SK-N-SH treated with all-trans-retinoic acid at 6 μM for 48 hours (cell line): ENCODE results near the gene SLC6A20.
"Not testable (repeated sequence)": the region's sequence is repeated elsewhere in the genome, so short reads cannot be mapped to it uniquely, and the experiment has no call there.

ENCODE experiments used
- ATAC-seq: fragments of 200-7000 bp; cut with Tn5 transposase; 3 replicates; pipeline ENCODE4 v1.9.1; 2020; ENCODE audit warnings: mild to moderate bottlenecking, moderate library complexity
- ARNTL ChIP-seq: fragments of 450-650 bp; formaldehyde crosslinking; IDR thresholded peaks from 2 replicates; pipeline ENCODE4 v1.5.0; 2020; ENCODE audit warnings: low read depth, mild to moderate bottlenecking, moderate library complexity, borderline replicate concordance
- BACH2 ChIP-seq: fragments of 250-450 bp; sonication (Bioruptor Pico); IDR thresholded peaks from 2 replicates; pipeline ENCODE4 v1.9.0; 2021; ENCODE audit warnings: mild to moderate bottlenecking, borderline replicate concordance
- CSDC2 ChIP-seq: fragments of 250-450 bp; sonication (Bioruptor Pico); IDR thresholded peaks from 2 replicates; pipeline ENCODE4 v1.5.0; 2020; ENCODE audit warnings: mild to moderate bottlenecking, moderate library complexity
- ESRRG ChIP-seq: fragments of 250-450 bp; sonication (Bioruptor Pico); IDR thresholded peaks from 2 replicates; pipeline ENCODE4 v1.6.1; 2021; ENCODE audit warnings: mild to moderate bottlenecking
- GLIS3 ChIP-seq: fragments of 250-450 bp; sonication (Bioruptor Pico); IDR thresholded peaks from 2 replicates; pipeline ENCODE4 v1.5.0; 2020; ENCODE audit warnings: mild to moderate bottlenecking, moderate library complexity
- ISL1 ChIP-seq: fragments of 250-450 bp; sonication (Bioruptor Pico); IDR thresholded peaks from 2 replicates; pipeline ENCODE4 v2.1.2; 2022; ENCODE audit warnings: mild to moderate bottlenecking, moderate library complexity
- OSR1 ChIP-seq: fragments of 250-450 bp; sonication (Bioruptor Pico); IDR thresholded peaks from 2 replicates; pipeline ENCODE4 v1.8.0; 2022; ENCODE audit warnings: moderate library complexity, mild to moderate bottlenecking, inconsistent platforms
- PPARA ChIP-seq: fragments of 250-450 bp; sonication (Bioruptor Pico); IDR thresholded peaks from 2 replicates; pipeline ENCODE4 v1.5.0; 2020; ENCODE audit warnings: mild to moderate bottlenecking, borderline replicate concordance
- RARB ChIP-seq: fragments of 250-450 bp; sonication (Bioruptor Pico); IDR thresholded peaks from 2 replicates; pipeline ENCODE4 v1.8.0; 2021; ENCODE audit warnings: mild to moderate bottlenecking, moderate library complexity
- SNAI2 ChIP-seq: fragments of 250-450 bp; sonication (Bioruptor Pico); IDR thresholded peaks from 2 replicates; pipeline ENCODE4 v1.5.0; 2020; ENCODE audit warnings: mild to moderate bottlenecking, moderate library complexity
- TOX ChIP-seq: fragments of 250-450 bp; sonication (Bioruptor Pico); IDR thresholded peaks from 2 replicates; pipeline ENCODE4 v1.8.0; 2021; ENCODE audit warnings: mild to moderate bottlenecking, moderate library complexity, borderline replicate concordance
- ZC3H10 ChIP-seq: fragments of 250-450 bp; sonication (Bioruptor Pico); IDR thresholded peaks from 2 replicates; pipeline ENCODE4 v1.5.1; 2021; ENCODE audit warnings: mild to moderate bottlenecking, moderate library complexity
- ZFP3 ChIP-seq: fragments of 250-450 bp; sonication (Bioruptor Pico); IDR thresholded peaks from 2 replicates; pipeline ENCODE4 v1.5.0; 2020; ENCODE audit warnings: mild to moderate bottlenecking, moderate library complexity
- ZFP30 ChIP-seq: fragments of 450-650 bp; formaldehyde crosslinking; IDR thresholded peaks from 2 replicates; pipeline ENCODE4 v1.5.0; 2022; ENCODE audit warnings: mild to moderate bottlenecking, moderate library complexity
- ZNF565 ChIP-seq: fragments of 450-650 bp; formaldehyde crosslinking; conservative IDR thresholded peaks from 2 replicates; pipeline ENCODE4 v1.5.0; 2020; ENCODE audit warnings: low read depth, mild to moderate bottlenecking, moderate library complexity
- ZNF70 ChIP-seq: fragments of 450-650 bp; formaldehyde crosslinking; IDR thresholded peaks from 2 replicates; pipeline ENCODE4 v1.5.0; 2020; ENCODE audit warnings: mild to moderate bottlenecking, moderate library complexity
- ZNF8 ChIP-seq: fragments of 450-650 bp; formaldehyde crosslinking; IDR thresholded peaks from 2 replicates; pipeline ENCODE4 v1.5.0; 2020; ENCODE audit warnings: mild to moderate bottlenecking, moderate library complexity
- TF ChIP-seq, protein P1 (sequence below): fragments of 250-450 bp; sonication (Bioruptor Pico); IDR thresholded peaks from 2 replicates; pipeline ENCODE4 v1.5.1; 2020; ENCODE audit warnings: low read depth, mild to moderate bottlenecking, moderate library complexity
- TF ChIP-seq, protein P2 (sequence below): fragments of 250-450 bp; sonication (Bioruptor Pico); IDR thresholded peaks from 2 replicates; pipeline ENCODE4 v1.8.0; 2020; ENCODE audit warnings: mild to moderate bottlenecking, moderate library complexity, borderline replicate concordance
- TF ChIP-seq, protein P3 (sequence below): fragments of 250-450 bp; sonication (Bioruptor Pico); IDR thresholded peaks from 2 replicates; pipeline ENCODE4 v1.5.0; 2020; ENCODE audit warnings: mild to moderate bottlenecking, moderate library complexity
- TF ChIP-seq, protein P4 (sequence below): fragments of 250-450 bp; sonication (Bioruptor Pico); IDR thresholded peaks from 2 replicates; pipeline ENCODE4 v1.5.1; 2021; ENCODE audit warnings: mild to moderate bottlenecking, moderate library complexity
- TF ChIP-seq, protein P5 (sequence below): fragments of 250-450 bp; sonication (Bioruptor Pico); IDR thresholded peaks from 2 replicates; pipeline ENCODE4 v1.8.0; 2021; ENCODE audit warnings: low read depth, mild to moderate bottlenecking, moderate library complexity, borderline replicate concordance

Gene SLC6A20

DNA sequence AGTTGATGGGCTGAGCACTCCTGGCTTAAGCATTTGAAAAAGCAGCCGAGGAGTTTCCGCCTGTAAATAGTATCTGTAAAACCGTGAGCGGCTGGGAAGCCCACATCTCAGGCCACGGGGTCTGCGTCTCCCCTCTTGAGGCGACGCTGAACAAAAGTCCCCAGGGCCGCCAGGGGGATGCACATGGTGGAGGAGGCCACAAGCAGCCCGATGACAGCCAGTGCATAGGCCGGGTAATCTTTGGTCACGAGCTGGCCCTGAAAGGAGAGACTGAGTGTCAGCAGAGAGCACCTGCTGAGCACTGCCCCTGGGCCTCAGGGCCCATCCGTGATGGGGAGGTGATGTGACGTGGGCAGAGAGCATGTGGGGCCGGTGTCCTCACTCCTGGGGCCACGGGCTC, 37.5 kb downstream of the SLC6A20 start:
- ATAC-seq = no peak
- TF ChIP-seq, protein P1, sequence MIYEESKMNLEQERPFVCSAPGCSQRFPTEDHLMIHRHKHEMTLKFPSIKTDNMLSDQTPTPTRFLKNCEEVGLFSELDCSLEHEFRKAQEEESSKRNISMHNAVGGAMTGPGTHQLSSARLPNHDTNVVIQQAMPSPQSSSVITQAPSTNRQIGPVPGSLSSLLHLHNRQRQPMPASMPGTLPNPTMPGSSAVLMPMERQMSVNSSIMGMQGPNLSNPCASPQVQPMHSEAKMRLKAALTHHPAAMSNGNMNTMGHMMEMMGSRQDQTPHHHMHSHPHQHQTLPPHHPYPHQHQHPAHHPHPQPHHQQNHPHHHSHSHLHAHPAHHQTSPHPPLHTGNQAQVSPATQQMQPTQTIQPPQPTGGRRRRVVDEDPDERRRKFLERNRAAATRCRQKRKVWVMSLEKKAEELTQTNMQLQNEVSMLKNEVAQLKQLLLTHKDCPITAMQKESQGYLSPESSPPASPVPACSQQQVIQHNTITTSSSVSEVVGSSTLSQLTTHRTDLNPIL (CRISPR knock-in tag) = no peak
- no peak for TF ChIP-seq RARB (CRISPR knock-in tag)
- TF ChIP-seq ZFP3 (CRISPR knock-in tag) = no peak
- no peak for TF ChIP-seq OSR1 (CRISPR knock-in tag)
- no peak for TF ChIP-seq ZC3H10 (CRISPR knock-in tag)
- TF ChIP-seq ARNTL = no peak
- TF ChIP-seq PPARA (CRISPR knock-in tag) = no peak
- TF ChIP-seq ZNF70 (CRISPR knock-in tag) = no peak
- TF ChIP-seq ZNF8 (CRISPR knock-in tag) = no peak
- TF ChIP-seq SNAI2 (CRISPR knock-in tag) = no peak
- TF ChIP-seq BACH2 (CRISPR knock-in tag) = no peak
- no peak for TF ChIP-seq ZNF565 (CRISPR knock-in tag)

DNA sequence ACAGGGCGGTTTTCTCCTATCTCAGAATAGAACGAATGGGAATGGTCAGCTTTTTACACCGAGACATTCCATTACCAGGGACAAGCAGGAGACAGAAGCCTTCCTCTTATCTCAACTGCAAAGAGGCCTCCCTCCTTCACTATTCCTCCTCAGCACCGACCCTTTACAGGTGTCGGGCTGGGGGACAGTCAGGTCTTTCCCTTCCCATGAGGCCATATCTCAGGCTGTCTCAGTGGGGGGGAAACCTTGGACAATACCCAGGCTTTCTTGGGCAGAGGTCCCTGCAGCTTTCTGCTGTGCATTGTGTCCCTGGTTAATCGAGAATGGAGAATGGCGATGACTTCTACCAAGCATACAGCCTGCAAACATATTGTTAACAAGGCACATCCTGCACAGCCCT, 39.2 kb downstream of the SLC6A20 start:
- ATAC-seq = not testable (repeated sequence)

DNA sequence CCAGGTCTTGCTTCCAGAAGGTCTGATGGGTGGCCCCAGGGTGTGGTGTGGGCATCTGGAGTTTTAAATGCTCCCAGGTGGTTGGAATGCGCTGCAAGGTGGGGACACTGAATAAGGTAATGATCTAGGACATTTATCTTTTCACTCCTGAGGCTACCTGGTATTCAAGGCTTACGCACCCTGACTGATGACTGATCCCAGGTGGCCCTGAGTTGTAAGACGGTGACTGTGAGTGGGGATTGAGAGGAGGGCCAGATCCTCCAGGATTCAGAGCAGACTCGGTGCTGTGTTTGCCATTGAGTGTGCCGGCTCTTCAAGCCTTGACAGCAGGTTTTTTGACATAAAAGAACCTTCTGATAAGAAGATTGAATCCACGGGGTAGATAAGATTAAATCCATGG, 40.3 kb downstream of the SLC6A20 start:
- no peak for TF ChIP-seq ESRRG (CRISPR knock-in tag)
- TF ChIP-seq ZFP30 (CRISPR knock-in tag) = no peak
- no peak for TF ChIP-seq SNAI2 (CRISPR knock-in tag)
- TF ChIP-seq ISL1 (CRISPR knock-in tag) = no peak
- TF ChIP-seq TOX (CRISPR knock-in tag) = no peak
- TF ChIP-seq GLIS3 (CRISPR knock-in tag) = no peak
- TF ChIP-seq OSR1 (CRISPR knock-in tag) = no peak
- no peak for TF ChIP-seq ZNF8 (CRISPR knock-in tag)
- TF ChIP-seq CSDC2 (CRISPR knock-in tag) = no peak
- ATAC-seq = no peak

DNA sequence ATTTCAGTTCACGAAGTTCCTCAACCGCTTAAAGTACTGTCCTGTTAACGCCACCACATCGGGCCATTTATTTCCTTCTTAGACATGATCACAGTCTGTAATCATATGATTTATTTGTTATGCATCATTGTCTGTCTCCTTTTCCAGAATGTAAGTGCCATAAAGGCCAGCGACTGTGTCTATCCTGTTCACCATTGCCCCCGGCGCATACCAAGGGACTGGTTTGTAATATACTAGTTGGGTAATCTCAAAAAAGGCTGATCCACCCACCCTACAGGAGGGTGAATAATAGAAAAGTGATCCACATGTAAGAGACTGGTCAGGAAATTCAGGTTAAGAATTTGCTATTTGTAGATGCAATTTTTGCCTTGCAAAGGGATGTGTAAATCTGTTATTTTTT, 41.9 kb downstream of the SLC6A20 start:
- TF ChIP-seq RARB (CRISPR knock-in tag) = no peak
- TF ChIP-seq, protein P2, sequence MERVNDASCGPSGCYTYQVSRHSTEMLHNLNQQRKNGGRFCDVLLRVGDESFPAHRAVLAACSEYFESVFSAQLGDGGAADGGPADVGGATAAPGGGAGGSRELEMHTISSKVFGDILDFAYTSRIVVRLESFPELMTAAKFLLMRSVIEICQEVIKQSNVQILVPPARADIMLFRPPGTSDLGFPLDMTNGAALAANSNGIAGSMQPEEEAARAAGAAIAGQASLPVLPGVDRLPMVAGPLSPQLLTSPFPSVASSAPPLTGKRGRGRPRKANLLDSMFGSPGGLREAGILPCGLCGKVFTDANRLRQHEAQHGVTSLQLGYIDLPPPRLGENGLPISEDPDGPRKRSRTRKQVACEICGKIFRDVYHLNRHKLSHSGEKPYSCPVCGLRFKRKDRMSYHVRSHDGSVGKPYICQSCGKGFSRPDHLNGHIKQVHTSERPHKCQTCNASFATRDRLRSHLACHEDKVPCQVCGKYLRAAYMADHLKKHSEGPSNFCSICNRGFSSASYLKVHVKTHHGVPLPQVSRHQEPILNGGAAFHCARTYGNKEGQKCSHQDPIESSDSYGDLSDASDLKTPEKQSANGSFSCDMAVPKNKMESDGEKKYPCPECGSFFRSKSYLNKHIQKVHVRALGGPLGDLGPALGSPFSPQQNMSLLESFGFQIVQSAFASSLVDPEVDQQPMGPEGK (CRISPR knock-in tag) = no peak
- TF ChIP-seq, protein P3, sequence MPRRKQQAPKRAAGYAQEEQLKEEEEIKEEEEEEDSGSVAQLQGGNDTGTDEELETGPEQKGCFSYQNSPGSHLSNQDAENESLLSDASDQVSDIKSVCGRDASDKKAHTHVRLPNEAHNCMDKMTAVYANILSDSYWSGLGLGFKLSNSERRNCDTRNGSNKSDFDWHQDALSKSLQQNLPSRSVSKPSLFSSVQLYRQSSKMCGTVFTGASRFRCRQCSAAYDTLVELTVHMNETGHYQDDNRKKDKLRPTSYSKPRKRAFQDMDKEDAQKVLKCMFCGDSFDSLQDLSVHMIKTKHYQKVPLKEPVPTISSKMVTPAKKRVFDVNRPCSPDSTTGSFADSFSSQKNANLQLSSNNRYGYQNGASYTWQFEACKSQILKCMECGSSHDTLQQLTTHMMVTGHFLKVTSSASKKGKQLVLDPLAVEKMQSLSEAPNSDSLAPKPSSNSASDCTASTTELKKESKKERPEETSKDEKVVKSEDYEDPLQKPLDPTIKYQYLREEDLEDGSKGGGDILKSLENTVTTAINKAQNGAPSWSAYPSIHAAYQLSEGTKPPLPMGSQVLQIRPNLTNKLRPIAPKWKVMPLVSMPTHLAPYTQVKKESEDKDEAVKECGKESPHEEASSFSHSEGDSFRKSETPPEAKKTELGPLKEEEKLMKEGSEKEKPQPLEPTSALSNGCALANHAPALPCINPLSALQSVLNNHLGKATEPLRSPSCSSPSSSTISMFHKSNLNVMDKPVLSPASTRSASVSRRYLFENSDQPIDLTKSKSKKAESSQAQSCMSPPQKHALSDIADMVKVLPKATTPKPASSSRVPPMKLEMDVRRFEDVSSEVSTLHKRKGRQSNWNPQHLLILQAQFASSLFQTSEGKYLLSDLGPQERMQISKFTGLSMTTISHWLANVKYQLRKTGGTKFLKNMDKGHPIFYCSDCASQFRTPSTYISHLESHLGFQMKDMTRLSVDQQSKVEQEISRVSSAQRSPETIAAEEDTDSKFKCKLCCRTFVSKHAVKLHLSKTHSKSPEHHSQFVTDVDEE = no peak
- no peak for TF ChIP-seq TOX (CRISPR knock-in tag)
- no peak for TF ChIP-seq ZFP30 (CRISPR knock-in tag)
- no peak for TF ChIP-seq ZNF70 (CRISPR knock-in tag)
- TF ChIP-seq BACH2 (CRISPR knock-in tag) = no peak
- TF ChIP-seq OSR1 (CRISPR knock-in tag) = no peak
- no peak for TF ChIP-seq GLIS3 (CRISPR knock-in tag)
- no peak for TF ChIP-seq SNAI2 (CRISPR knock-in tag)
- TF ChIP-seq, protein P1 (CRISPR knock-in tag) = no peak
- TF ChIP-seq, protein P4, sequence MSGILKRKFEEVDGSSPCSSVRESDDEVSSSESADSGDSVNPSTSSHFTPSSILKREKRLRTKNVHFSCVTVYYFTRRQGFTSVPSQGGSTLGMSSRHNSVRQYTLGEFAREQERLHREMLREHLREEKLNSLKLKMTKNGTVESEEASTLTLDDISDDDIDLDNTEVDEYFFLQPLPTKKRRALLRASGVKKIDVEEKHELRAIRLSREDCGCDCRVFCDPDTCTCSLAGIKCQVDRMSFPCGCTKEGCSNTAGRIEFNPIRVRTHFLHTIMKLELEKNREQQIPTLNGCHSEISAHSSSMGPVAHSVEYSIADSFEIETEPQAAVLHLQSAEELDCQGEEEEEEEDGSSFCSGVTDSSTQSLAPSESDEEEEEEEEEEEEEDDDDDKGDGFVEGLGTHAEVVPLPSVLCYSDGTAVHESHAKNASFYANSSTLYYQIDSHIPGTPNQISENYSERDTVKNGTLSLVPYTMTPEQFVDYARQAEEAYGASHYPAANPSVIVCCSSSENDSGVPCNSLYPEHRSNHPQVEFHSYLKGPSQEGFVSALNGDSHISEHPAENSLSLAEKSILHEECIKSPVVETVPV (CRISPR knock-in tag) = no peak
- no peak for TF ChIP-seq ISL1 (CRISPR knock-in tag)
- TF ChIP-seq, protein P5, sequence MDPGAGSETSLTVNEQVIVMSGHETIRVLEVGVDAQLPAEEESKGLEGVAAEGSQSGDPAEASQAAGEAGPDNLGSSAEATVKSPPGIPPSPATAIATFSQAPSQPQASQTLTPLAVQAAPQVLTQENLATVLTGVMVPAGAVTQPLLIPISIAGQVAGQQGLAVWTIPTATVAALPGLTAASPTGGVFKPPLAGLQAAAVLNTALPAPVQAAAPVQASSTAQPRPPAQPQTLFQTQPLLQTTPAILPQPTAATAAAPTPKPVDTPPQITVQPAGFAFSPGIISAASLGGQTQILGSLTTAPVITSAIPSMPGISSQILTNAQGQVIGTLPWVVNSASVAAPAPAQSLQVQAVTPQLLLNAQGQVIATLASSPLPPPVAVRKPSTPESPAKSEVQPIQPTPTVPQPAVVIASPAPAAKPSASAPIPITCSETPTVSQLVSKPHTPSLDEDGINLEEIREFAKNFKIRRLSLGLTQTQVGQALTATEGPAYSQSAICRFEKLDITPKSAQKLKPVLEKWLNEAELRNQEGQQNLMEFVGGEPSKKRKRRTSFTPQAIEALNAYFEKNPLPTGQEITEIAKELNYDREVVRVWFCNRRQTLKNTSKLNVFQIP (CRISPR knock-in tag) = no peak
- ATAC-seq = no peak
